Posterior vena cava (tissue), 2 donors: ENCODE data around the gene WNT5A. TPM values are rescaled to one million over a fixed set of nuclear protein-coding genes. Genes with fewer than 3 reads are reported as not detected.

ENCODE experiments used
- DNase-seq: peaks from one replicate; pipeline ENCODE4 v3.0.0-alpha.2; 2020; ENCODE audit warnings: low spot score
- intact Hi-C, 2 donors: fragments of 100-400 bp; cut with DNase I; formaldehyde crosslinking; loops; one replicate each; pipeline versions ENCODE4 v1.14.1 to v1.14.2; 2022 to 2023
- total RNA-seq, 2 donors: library from RNA; stranded (reverse); fragmentation: NEBNext Ultra II Directional; extraction: Animal tissue kit (Norgen Biotek cat#: 25700); gene quantifications; one replicate each; pipeline ENCODE4 v1.2.1, GENCODE V29; 2021
- donor health status: DM: yes; HTN: yes; CAD: no.
- donor health status: DM: yes; HTN: yes; CAD: no.

The WNT5A gene
- total RNA-seq, 2 donors from 2014 or later = 2.2 to 6.7 TPM

DNA sequence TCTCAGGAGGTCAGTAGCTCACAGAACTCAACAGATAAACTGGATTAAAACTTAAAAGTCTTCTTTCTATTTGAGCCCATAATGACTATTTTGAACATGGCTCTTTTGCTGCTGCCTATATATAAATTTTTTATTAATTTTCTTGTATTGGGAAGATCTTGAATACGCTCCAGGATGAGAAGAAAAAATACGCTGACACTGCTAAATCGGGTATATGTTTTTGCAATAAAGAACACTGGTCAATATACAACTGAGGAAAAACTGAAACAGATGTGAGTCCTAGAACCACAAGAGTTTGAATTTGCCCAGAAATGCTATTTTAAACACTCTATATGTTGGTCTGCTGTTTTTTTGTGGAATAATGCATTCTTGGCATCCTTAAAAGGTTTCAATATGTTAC, 20.6 kb downstream of the WNT5A start:
- intact Hi-C loops = no loop called here
- DNase-seq = no peak

DNA sequence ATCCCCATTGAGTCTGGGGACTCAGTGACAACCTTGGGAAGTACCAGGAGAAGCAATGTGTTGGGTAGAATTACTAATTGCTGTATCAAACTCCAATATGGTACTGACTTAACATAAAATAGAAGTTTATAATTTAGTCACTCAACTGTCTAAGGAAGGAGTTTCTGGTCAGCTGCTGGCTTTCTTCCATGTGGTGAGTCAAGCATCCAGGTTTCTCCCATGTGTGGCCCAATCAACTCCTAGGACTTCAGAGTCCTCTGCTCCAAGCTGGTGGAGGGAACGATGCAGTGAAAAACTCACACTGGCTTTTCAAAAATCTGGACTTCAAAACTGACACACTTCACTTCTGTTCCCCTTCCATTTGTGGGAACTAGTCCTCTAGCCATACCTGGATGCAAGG, 25.2 kb downstream of the WNT5A start:
- DNase-seq = no peak
- intact Hi-C loops = no loop called here

DNA sequence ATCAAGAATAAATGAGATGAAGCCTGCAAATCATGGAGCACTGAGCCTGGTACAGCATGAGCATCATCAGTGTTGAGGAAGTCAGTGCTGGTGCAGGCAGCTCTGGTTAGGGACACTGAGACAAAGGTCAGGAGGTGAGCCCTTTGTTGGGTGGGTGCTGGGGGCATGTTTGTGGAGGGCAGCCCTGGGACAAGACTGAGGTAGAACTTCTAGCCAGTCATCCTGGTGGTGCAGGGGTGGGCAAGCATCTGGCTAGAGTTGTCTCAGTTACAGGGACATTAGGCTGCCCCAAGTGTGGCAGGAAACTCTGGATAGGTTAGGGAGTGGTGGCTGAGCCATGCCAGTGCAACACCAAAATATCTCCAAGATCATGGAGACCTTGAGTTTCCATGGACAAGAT, 27.3 kb downstream of the WNT5A start:
- intact Hi-C loops = no loop called here
- DNase-seq = no peak

DNA sequence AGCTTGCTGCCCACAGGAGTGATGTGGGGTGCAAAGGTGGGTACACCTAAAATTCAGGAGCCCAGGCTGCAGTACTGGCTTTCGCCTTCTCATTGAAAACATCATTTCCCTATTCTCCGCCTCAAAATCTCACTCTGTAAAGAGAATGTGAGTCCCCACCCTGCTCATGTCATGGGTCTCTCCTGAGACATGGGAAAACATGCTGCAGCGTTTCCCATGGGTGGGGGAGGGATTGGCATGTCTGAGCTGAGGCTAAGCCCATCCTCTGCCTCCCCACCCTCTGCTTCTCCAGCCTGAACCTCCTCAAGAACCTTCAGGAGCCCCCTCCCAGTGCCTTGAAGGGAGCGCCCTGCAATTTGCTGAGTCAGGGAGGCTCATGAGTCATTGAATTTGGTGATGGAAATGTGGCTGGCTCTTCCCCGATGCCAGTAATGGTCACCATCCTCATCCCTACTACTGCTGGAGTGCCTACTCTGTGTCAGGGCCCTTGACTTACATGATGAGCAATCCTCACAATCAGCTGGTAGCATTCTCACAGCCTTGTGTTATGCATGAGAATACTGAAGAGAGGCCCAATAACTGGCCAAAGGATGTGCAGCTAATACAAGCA, 28.8 kb downstream of the WNT5A start:
- intact Hi-C loops = no loop called here
- DNase-seq = no peak

DNA sequence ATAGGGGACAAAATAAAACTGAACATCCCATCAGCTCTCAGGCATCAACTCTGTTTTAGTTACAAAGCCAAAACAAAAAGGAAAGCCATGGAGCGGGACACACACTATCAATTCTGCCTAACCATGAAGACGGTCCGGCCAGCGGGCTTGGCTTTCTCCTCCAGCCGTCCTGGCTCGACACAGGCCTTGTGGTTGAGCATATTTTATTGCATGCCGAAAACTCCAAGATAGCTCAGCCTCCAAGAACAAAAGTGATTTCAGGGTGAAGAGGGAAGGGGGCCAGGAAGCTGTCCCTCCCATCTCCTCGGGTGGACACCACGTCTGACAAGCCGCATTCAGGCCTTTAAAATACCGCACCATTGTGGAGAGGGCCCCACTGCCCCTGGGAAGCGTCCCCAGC, 31.2 kb downstream of the WNT5A start:
- DNase-seq = no peak
- intact Hi-C loops = no loop called here

DNA sequence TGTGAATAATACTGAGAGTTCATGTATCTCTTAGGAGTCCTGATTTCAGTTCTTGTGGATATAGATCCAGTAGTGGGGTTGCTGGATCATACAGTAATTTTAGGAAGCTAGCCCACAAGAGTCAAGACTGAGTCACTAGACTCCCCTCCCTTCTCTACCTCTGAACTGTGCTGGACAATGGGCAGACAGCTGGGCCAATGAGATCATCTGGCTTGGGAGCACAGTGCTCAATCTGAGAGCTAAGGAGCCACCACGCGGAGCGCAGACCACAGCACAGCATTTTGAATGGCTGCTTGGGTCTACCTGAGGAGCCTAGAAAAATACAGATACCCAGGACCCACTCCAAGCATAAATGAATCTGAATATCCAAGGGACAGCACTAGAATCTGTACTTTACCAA, 32.5 kb downstream of the WNT5A start:
- intact Hi-C loops = no loop called here
- DNase-seq = no peak

DNA sequence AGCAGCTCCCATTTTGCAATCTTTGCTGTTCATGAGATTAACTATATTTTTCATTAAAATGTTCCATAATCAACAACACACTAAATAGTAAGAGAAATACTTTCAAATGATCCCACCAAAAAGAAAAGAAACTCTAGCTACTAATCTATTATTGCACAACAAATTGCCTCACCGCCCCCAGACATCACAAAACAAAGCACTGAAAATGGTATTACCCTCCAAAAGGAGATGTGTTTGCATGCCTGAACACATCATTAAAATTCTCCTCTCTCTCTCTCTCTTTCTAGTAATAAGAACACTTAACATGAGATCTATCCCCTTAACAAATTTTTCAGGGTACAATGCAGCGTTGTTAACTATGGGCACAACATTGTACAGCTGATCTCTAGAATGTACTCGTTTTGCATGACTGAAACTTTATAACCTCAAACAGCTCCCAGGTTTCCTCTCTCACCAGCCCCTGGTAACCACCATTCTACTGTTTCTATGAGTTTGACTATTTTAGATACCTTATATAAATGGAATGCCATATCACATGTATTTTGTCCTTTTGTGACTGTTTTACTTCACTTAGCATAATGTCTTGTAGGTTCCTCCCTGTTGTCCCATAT, 33.1 kb downstream of the WNT5A start:
- DNase-seq = no peak
- intact Hi-C loops = no loop called here

DNA sequence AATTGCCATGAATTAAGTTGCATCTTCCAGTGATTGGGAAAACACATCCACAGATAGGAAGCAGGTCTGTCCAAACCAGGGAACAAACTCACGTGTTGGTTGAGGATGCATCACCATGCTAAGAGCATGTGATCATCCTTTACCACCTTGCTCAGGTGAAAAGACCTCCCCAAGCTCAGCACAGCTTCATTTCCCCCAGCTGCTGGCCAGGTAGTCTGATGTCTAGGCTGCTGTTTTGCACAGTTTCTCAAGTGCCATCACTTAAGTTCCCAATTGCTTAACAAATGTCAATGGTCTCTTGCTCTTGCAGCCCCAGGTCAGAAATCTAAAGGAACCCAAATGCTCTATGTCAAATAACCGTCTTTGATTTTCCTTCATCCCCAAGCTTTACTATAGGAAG, 34.2 kb downstream of the WNT5A start:
- no peak for DNase-seq
- intact Hi-C loops = no loop called here

DNA sequence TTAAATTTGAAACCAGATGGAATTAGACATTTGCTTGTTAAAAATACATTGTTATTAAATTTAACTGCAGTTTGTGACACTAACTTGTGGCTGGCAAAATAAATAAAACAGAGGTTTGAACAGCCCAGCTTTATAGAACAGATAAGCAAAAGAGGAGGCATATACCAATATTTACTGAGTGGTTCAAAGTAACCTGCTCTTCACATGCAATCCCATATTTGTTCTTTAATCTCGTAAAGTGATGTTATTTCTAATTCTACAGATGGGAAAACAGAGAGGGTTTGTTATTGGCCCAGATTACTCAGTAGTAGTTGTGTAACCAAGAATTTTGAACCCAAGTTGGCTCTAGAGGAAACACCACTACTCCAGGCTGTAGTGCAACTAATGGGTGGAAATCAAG, 37.6 kb downstream of the WNT5A start:
- no peak for DNase-seq
- intact Hi-C loops = no loop called here

DNA sequence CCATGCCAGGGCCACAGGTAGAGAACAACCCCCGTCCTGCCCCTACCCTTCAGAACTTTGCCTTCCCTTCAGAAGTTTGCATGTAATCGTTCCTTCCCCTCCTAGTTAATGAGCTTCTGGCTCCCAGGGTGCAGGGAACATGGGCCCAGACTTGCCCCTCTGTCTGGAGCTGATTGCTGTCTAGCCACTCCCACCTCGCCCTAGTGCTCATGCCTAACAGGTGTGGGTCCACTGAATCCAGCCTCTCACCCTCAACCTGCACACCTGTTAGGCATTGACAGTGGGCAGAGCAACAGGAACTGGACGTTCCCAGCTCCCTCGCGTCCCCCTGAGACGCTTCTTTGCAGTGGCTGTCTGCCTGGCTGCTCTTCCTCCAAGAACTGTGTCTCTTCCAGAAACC, 40.3 kb downstream of the WNT5A start:
- no peak for DNase-seq
- intact Hi-C loops = no loop called here

DNA sequence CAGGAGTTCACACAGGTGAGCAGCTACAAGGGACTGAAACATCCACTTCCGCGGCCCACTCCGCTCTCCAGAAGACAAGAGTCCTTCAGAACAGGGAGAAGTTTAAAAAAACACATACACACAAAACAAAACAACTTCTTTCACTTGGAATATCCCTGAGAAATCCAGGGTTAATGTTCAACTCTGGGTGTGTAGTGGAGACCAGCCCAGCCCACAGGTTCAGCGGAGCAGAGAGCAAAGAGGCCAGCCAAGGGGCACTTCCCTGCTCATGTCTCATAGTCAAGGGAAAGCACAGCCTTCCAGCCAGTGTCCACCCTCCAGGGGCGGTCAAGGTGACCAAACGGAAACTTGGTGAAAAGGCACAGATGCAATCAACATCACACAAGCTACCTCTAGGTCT, 41.6 kb downstream of the WNT5A start:
- DNase-seq = no peak
- intact Hi-C loops = no loop called here

DNA sequence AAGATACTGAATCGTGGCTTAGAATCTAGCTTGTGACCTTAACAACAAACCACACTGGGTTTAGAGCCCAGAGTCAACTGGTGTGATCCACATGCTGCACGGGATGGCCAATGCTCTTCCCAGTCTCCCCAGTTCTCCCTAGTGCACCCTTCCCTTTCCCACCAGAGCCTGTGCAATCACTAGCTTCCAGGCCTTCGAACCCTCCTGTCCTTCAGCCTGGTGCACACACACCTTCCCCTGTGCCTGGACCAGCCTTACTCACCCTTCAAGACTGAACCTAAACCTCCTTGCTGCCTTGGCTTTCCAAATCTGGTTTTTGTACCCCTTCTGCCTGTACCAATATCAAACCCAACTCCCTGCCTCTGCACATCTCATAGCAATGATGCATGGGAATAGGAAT, 43.8 kb downstream of the WNT5A start:
- DNase-seq = no peak
- intact Hi-C loops = no loop called here

DNA sequence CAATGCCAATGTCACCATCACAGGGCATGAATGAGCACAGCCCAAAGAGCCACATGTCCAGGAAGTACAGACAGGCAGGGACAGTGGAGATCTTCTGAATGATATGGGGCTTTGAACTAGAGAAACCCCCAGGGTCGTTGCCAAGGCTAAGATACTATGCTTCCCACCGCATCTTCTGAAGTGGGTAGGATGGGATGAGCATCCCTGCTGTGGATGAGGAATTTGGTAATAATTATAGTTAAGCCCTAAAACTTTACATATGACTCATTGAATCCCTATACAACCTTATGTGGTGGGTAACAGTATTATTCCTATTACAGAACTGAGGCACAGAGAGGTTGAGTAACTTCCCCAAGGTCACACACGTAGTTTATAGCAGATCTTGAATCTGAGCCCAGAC, 44.2 kb downstream of the WNT5A start:
- intact Hi-C loops = no loop called here
- DNase-seq = no peak

DNA sequence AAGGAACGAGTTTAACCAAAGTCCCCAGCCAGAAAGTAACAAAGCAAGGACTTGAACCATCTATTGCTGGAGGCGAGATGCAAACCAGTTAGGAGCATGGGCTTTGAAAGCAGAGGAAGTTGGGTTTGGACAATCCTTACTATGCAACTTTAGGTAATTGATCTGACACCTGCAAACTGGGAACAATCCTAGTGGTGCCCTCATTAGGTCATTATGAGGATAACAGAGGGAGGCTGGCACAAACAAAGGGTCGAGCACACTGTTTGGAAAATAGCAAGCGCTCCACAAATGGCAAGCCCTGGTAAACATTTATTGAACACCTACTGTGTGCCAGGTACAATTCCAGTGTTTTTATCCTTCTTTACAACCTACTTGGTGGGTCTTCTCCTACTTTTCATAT, 45.6 kb downstream of the WNT5A start:
- DNase-seq = no peak

DNA sequence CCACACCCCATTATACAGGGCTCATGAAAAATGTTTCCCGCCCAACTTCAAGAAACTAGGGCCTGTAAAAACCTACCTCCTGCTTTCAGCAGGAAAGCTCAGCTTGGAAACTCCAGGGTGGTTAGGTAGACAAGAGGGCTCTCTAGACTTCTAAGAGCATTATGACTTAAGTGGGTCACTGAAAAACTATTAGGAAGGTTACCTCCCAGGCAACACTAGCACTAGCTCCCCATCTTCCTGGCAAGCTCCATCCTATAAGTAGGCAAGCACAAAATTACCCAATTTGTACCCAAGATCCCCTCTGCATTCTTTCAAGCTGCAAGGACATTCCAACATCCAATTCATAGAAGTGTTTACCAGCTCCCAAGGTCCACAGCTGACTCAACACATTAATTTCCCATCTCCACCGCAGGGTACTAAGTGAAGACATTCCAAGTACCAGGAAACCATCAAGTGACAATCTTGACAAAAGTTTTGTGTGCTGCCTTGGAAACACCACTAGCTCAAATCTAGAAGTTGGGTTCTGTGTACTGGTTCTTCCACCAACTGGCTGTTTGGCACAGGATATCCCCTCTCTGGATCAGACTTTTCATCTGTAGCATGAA, 46.9 kb downstream of the WNT5A start:
- DNase-seq = no peak
- intact Hi-C loops = no loop called here

More for the DNA sequence above, 45.6 kb downstream of the WNT5A start:
- intact Hi-C loops = no loop called here

DNA sequence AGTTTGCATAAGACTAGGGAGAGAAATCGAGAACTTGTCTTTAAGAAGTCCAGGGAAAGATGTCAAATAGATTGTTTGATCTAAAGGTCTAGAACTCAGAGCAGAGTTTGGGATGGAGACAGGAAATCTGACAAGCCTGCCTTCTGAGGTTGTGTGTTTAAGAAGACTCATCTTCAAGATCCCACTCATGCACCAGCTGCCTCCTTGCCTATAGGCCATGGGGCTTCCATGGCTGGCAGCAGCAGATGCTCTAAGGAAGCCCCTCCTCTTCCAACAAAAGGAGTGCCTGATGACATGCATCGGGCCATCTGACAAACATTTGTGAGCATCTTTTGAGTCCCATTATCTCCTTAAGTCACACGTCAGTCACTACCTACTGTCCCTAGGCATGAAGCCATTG, 47.4 kb downstream of the WNT5A start:
- no peak for DNase-seq
- intact Hi-C loops = no loop called here

DNA sequence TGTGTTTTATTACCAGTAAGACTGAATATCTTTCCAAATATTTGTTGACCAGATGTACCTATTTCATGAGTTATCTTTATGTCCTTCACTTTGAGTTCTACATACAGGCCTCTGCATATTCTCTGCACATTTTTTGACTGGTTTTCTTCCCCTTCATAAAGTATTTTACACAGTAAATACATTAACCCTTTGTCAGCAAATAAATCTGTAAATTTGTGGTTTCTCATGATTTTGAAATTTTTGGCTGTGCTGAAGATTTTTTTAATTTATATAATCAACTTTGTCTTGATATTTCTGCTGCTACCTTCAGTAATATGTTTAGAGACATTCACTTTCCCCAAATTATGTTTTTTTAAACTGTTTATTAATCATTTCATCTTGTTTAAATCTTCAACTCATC, 50.5 kb downstream of the WNT5A start:
- DNase-seq = no peak
- intact Hi-C loops = no loop called here

DNA sequence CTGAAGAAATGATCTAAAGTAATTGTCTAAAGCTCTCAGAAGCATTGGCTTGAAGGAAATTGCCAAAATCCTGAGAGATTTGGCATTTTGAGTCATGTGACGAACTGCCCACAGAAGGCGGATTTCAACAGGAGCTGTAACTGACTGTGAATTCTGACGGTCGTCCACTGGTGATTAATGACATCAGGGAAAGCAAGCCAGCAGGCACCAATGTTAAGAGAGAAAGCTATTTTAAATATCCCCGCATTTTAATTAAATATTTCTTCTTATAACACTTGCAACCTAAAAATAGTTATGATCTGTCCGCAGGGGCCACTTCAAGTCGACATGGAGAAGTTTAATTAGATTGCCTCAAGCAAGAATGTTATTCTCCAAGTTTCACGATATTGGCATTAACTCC, 51.6 kb downstream of the WNT5A start:
- no peak for DNase-seq
- intact Hi-C loops = no loop called here

DNA sequence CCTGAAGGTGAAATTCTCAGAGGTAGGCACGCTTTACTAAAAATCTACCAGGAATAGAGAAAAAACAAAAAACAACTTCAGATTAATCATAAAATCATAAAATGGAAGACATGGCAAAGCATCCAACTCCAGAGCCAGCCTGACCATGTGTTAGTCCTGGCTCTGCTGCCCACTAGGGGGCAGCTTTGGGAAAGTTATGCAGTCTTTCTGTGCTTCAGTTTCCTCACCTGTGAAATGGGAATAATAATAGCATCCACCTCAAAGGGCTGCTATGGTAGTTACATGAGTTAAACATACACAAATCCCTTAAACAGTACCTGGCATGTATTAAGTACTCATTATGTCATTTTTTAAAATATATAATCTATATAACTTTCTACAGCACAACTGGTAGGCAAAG, 52.3 kb downstream of the WNT5A start:
- no peak for DNase-seq
- intact Hi-C loops = no loop called here

DNA sequence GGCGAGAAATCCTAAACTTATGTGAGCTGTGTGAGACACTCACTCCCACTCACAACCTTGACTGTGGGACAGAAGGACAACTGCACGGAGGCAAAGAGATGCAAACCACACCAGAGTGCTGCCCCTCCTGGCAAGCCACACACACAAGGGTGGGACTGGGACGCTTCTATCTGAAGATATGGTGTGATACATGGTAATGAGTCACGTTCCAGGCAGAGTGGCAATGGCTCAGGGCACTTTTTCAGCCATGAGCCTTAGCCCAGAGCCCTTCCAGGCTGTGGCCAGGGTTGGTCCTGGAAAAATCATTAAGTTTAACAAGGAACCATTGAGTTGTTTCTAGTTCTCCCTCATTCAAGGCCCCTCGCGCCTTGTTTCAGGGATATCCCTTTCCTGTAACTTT, 56.1 kb downstream of the WNT5A start:
- intact Hi-C loops = no loop called here
- no peak for DNase-seq

DNA sequence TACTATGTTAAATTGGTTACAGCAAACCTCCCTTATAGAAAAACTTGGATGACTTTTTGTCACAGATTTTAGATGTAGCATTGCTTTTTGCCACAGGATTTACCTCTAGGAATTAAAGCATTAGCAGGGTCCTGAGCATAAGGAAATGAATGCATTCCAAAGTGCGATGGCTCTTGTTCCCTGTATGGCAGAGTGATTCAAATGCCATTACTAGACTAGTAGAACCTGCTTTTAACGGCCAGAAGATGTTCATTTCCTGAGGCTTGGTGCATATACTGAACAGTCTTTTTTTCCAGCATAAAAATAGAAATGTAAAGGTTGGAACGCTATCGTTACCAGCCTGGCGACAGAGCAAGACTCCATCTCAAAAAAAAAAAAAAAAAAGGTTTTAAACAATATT, 59.4 kb downstream of the WNT5A start:
- intact Hi-C loops = no loop called here
- DNase-seq = no peak
